Upper lobe of left lung (tissue), 4 donors: ENCODE results near the gene PTPN13.

Experiments used
- CTCF ChIP-seq, 6 experiments: fragments of 450-650 bp in 4 of 6; fragments of 200-600 bp in 2 of 6; sonication (generic) in 2 of 6; IDR thresholded peaks; one replicate each; pipeline ENCODE4 v1.5.1; 2016 to 2019; ENCODE audit warnings: antibody characterized with exemption in 6 of 6
- EP300 ChIP-seq, 4 donors: sonication (generic); formaldehyde crosslinking; IDR thresholded peaks; one replicate each; pipeline ENCODE4 v1.5.1; 2017; ENCODE audit warnings: antibody characterized with exemption in 4 of 4, control low read depth in 2 of 4
- POLR2AphosphoS5 ChIP-seq, 2 donors: sonication (generic); formaldehyde crosslinking; IDR thresholded peaks; one replicate each; pipeline ENCODE4 v1.5.1; 2017; ENCODE audit warnings: antibody characterized with exemption in 2 of 2

DNA sequence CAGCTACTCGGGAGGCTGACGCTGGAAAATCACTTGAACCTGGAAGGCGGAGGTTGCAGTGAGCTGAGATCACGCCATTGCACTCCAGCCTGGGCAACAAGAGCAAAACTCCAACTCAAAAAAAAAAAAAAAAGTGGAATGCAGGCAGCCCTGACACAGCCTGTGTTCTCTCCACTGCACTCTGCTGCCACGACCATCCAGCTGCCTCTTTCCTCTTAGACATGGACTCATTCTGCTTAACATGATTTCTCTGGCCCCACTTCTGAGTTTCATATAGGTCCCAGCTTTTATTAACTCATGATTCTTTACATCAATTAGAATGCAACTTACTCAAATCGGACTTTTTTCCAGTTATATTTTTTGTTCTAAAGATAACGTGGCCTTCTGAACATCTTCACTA is 225.4 kb downstream of the PTPN13 start:
- TF ChIP-seq CTCF (IDR thresholded peaks at IDR 0.05): no peak
- no peak for TF ChIP-seq POLR2AphosphoS5 (IDR thresholded peaks at IDR 0.05)
- TF ChIP-seq EP300 (IDR thresholded peaks at IDR 0.05): no peak
